HepG2 (cell line): ENCODE results near the gene MYD88. TPM values are rescaled to one million over a fixed set of nuclear protein-coding genes. Genes with fewer than 3 reads are reported as not detected.

Experiments used
- ATAC-seq: fragments of 200-7000 bp; cut with Tn5 transposase; 3 replicates; pipeline ENCODE4 v1.9.1; 2020; ENCODE audit warnings: mild to moderate bottlenecking, moderate library complexity
- BruUV-seq: library from RNA; stranded (reverse); fragments of 400-500 nt; replicated peaks from 2 replicates; lab custom pipeline; 2021; lab: Mats Ljungman, UMichigan
- CTCF ChIA-PET: fragments of 300-600 bp; formaldehyde crosslinking; extraction: SDS; loops from one replicate; lab custom pipeline; 2021; ENCODE audit warnings: low total read pairs, inconsistent platforms, low intra/inter-chr PET ratio; lab: Yijun Ruan, JAX
- POLR2A ChIA-PET: fragments of 350-600 bp; sonication (Branson Sonifier 250); formaldehyde crosslinking; loops from one replicate; lab custom pipeline; 2020; ENCODE audit warnings: antibody characterized with exemption, inconsistent platforms; lab: Yijun Ruan, JAX
- DNase-seq: peaks from one replicate; pipeline ENCODE4 v3.0.0-alpha.2; 2015; ENCODE audit warnings: low spot score
- FAIRE-seq: peaks from 3 replicates; lab custom pipeline; 2011; peaks lifted over from hg19 to GRCh38; lab: Jason Lieb, UNC
- H2AFZ ChIP-seq: one replicate; pipeline ENCODE4 v1.6.1; 2011; ENCODE audit warnings: low read length, inconsistent platforms
- H3K27ac ChIP-seq: fragments of 300-600 bp; 3 replicates; pipeline ENCODE4 v1.8.0; 2011; ENCODE audit warnings: mixed run types, mild to moderate bottlenecking, mixed read lengths, low read length, inconsistent platforms; ENCODE audit not compliant: insufficient read depth; ENCODE audit errors: extremely low read length
- H3K27me3 ChIP-seq, 2 experiments: fragments of 200-600 bp in 1 of 2; 2 replicates in 1 of 2; 3 replicates in 1 of 2; pipeline versions ENCODE4 v1.6.0 to v1.8.0; 2011; ENCODE audit warnings: low read length in 2 of 2, mild to moderate bottlenecking in 2 of 2, moderate library complexity in 2 of 2, inconsistent platforms in 1 of 2; ENCODE audit not compliant: insufficient read depth in 2 of 2, control insufficient read depth in 1 of 2
- H3K36me3 ChIP-seq, 2 experiments: fragments of 200-600 bp in 1 of 2; replicated peaks in 1 of 2; 2 replicates in 1 of 2; 3 replicates in 1 of 2; pipeline versions ENCODE4 v1.5.1 to v1.8.0; 2011; ENCODE audit warnings: low read length in 2 of 2, inconsistent platforms in 1 of 2; ENCODE audit not compliant: insufficient read depth in 2 of 2, control insufficient read depth in 1 of 2
- H3K4me1 ChIP-seq: 2 replicates; pipeline ENCODE4 v1.5.1; 2012; ENCODE audit warnings: low read length, inconsistent platforms; ENCODE audit not compliant: insufficient read depth
- H3K4me2 ChIP-seq: 2 replicates; pipeline ENCODE4 v1.6.0; 2011; ENCODE audit warnings: low read depth, low read length, inconsistent platforms
- H3K4me3 ChIP-seq, 3 experiments: fragments of 200-600 bp in 1 of 3; sonication (generic), shearing (Covaris generic) in 1 of 3; replicated peaks in 1 of 3; 2 replicates each; pipeline ENCODE4 v1.5.1; 2011 to 2016; ENCODE audit warnings: low read length in 3 of 3, inconsistent platforms in 2 of 3, low read depth in 2 of 3, mild to moderate bottlenecking in 2 of 3, control low read depth in 1 of 3, mixed read lengths in 1 of 3; ENCODE audit not compliant: insufficient read depth in 1 of 3
- H3K79me2 ChIP-seq: one replicate; pipeline ENCODE4 v1.6.1; 2011; ENCODE audit warnings: low read length, inconsistent platforms; ENCODE audit not compliant: insufficient read depth
- H3K9ac ChIP-seq: 2 replicates; pipeline ENCODE4 v1.6.0; 2011; ENCODE audit warnings: mild to moderate bottlenecking, low read depth, low read length, inconsistent platforms; ENCODE audit not compliant: insufficient read depth
- H3K9me3 ChIP-seq: 2 replicates; pipeline ENCODE4 v1.5.1; 2012; ENCODE audit warnings: mild to moderate bottlenecking, low read length
- H4K20me1 ChIP-seq: 2 replicates; pipeline ENCODE4 v1.6.0; 2011; ENCODE audit warnings: inconsistent platforms, mild to moderate bottlenecking, low read length, moderate library complexity; ENCODE audit not compliant: insufficient read depth
- CHD2 ChIP-seq: IDR thresholded peaks from 2 replicates; pipeline ENCODE4 v1.6.1; 2011; ENCODE audit warnings: low read depth, low read length, improper control_type of control experiment
- FOXP1 ChIP-seq, 2 experiments: fragments of 450-650 bp in 1 of 2; IDR thresholded peaks; 2 replicates each; pipeline ENCODE4 v1.6.1; 2017 to 2018; ENCODE audit warnings: antibody characterized with exemption in 1 of 2
- IKZF4 ChIP-seq: sonication (generic); formaldehyde crosslinking; IDR thresholded peaks from 2 replicates; pipeline ENCODE4 v1.5.1; 2020; ENCODE audit warnings: borderline replicate concordance, mild to moderate bottlenecking, low read depth, missing genetic modification reagents; ENCODE audit errors: not compliant biosample characterization
- NAIF1 ChIP-seq: sonication (generic); formaldehyde crosslinking; IDR thresholded peaks from 2 replicates; pipeline ENCODE4 v1.5.0; 2020; ENCODE audit warnings: mild to moderate bottlenecking, missing genetic modification reagents, borderline replicate concordance
- NR2F6 ChIP-seq, 2 experiments: IDR thresholded peaks; 2 replicates each; pipeline ENCODE4 v1.6.1; 2016; ENCODE audit warnings: antibody characterized with exemption in 1 of 2, mild to moderate bottlenecking in 1 of 2
- PHF20 ChIP-seq: sonication (generic); formaldehyde crosslinking; IDR thresholded peaks from 2 replicates; pipeline ENCODE4 v1.5.0; 2020; ENCODE audit warnings: mild to moderate bottlenecking, missing genetic modification reagents
- SPEN ChIP-seq: sonication (generic); formaldehyde crosslinking; IDR thresholded peaks from 2 replicates; pipeline ENCODE4 v1.5.1; 2020; ENCODE audit warnings: low read depth, mild to moderate bottlenecking, missing genetic modification reagents
- TAF1 ChIP-seq: sonication (generic); formaldehyde crosslinking; IDR thresholded peaks from 2 replicates; pipeline ENCODE4 v1.4.0; 2020; ENCODE audit warnings: missing genetic modification reagents
- ZMYM4 ChIP-seq: sonication (generic); formaldehyde crosslinking; IDR thresholded peaks from 2 replicates; pipeline ENCODE4 v1.8.1; 2023; ENCODE audit warnings: mild to moderate bottlenecking, missing genetic modification reagents
- ZNF232 ChIP-seq: sonication (generic); formaldehyde crosslinking; IDR thresholded peaks from 2 replicates; pipeline ENCODE4 v1.4.0; 2020; ENCODE audit warnings: missing genetic modification reagents, borderline replicate concordance
- ZNF335 ChIP-seq: sonication (generic); formaldehyde crosslinking; IDR thresholded peaks from 2 replicates; pipeline ENCODE4 v1.4.0; 2020; ENCODE audit warnings: missing genetic modification reagents
- ZNF567 ChIP-seq: sonication (generic); formaldehyde crosslinking; IDR thresholded peaks from 2 replicates; pipeline ENCODE4 v1.8.1; 2023; ENCODE audit warnings: mild to moderate bottlenecking, missing genetic modification reagents, borderline replicate concordance
- ZNF768 ChIP-seq: sonication (generic); formaldehyde crosslinking; IDR thresholded peaks from 2 replicates; pipeline ENCODE4 v1.4.0; 2020; ENCODE audit warnings: missing genetic modification reagents
- WGBS: methylation state at CpG from one replicate; pipeline ENCODE4 v1.1.6; 2017; ENCODE audit warnings: low lambda C conversion rate; 5-methylcytosine and 5-hydroxymethylcytosine counted together
- in situ Hi-C: cut with HindIII; loops from 2 replicates; pipeline ENCODE4 v1.10.0; 2017; ENCODE audit warnings: low pct_unique_long_range_greater_than_20kb; ENCODE audit not compliant: extremely low pct_ligation_motif_present
- intact Hi-C: fragments of 100-400 bp; cut with micrococcal nuclease; formaldehyde crosslinking; loops from one replicate; pipeline ENCODE4 v1.10.0; 2022; ENCODE audit not compliant: unreplicated experiment
- polyA plus RNA-seq, 8 experiments: library from polyadenylated mRNA; depleted of rRNA in 3 of 8; stranded (reverse) in 7 of 8; unstranded in 1 of 8; fragments of >200 nt; fragmentation: Illumina TruSeq in 4 of 8; extraction: Trizol in 4 of 8; gene quantifications; 2 replicates each; pipeline versions ENCODE4 v1.2.1 to v1.2.3, GENCODE V29; 2011 to 2016; ENCODE audit warnings: low read depth in 4 of 8, missing spikeins in 1 of 8, mixed read lengths in 1 of 8; ENCODE audit not compliant: insufficient read depth in 1 of 8
- total RNA-seq, 5 experiments: library from RNA; depleted of rRNA; stranded (reverse); fragments of >200 nt; fragmentation: Illumina TruSeq; extraction: Trizol; gene quantifications; 2 replicates each; pipeline ENCODE4 v1.2.3, GENCODE V29; 2016; ENCODE audit warnings: low read depth in 1 of 5
- TF ChIP-seq, protein P1 (sequence below), 2 experiments: sonication (generic) in 1 of 2; formaldehyde crosslinking in 1 of 2; IDR thresholded peaks; 2 replicates each; pipeline versions ENCODE4 v1.6.1 to v1.9.0; 2014 to 2022; ENCODE audit warnings: antibody characterized with exemption in 1 of 2, borderline replicate concordance in 1 of 2, inconsistent platforms in 1 of 2, low read depth in 1 of 2, missing genetic modification reagents in 1 of 2
- TF ChIP-seq, protein P2 (sequence below): sonication (generic); formaldehyde crosslinking; IDR thresholded peaks from 2 replicates; pipeline ENCODE4 v1.4.0; 2020; ENCODE audit warnings: missing genetic modification reagents
- TF ChIP-seq, protein P3 (sequence below): IDR thresholded peaks from 2 replicates; pipeline ENCODE4 v1.6.1; 2016; ENCODE audit warnings: control low read depth

The MYD88 gene
- total and polyA plus RNA-seq, 2 of the 13 experiments (the other 11 are each of a cell fraction or from before 2014, with no cell fraction given) = 7.6 to 32.7 TPM

DNA sequence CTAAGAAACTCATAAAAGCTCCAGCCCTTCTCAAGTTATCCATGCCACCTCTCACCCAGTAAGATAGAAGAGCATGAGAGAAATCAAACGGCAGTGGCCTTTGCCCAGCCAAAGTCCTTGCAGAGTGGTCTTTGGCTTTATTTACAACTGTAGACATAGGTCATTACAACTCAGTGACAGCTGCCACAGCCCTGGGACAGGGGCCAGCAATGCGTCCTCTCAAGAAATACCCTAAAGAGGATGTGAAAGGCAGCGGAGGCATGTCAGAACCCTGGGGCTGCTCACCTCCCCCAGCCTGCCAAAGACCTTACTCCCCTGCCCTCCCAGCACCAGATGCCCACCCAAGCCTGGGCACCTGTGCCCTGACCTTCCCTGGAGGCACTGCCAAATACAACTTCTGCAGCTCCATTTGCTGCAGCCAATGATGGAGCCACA lies 7.8 kb upstream of the MYD88 start:
- H3K36me3 ChIP-seq = peaks cover 34 to 70% of the 10 kb centered on the region in 2 experiments
- ATAC-seq (peak; percentile 46), FAIRE-seq (no peak), DNase-seq (no peak)
- intact Hi-C loops = loop anchor here (10.0 kb wide), 1 partner anchor 114 kb away; no protein-coding TSS in a partner anchor
- H3K9ac ChIP-seq = peak overlapping the region; percentile 37
- H3K4me3 ChIP-seq = peak overlapping the region in 1 of 3 experiments; percentile 7; a peak in 2 of 6 replicates
- H3K9me3 ChIP-seq = no peaks in the 10 kb centered on the region
- H4K20me1 ChIP-seq = peaks cover 29% of the 10 kb centered on the region
- in situ Hi-C loops = loop anchor here (25.0 kb wide), 1 partner anchor 332 kb away; the partner anchor contains the start of gene ACVR2B
- 30% methylated on average over 2 of the region's 3 CpGs for WGBS
- peak overlapping the region; percentile 90 for H3K4me2 ChIP-seq
- ChIA-PET CTCF (no interaction called here), POLR2A (interaction anchor here (0.8 to 6.9 kb wide), 3 partner anchors 8 to 35 kb away, joined by 3 to 87 read pairs (median 11); partner anchors contain the start of genes MYD88 and OXSR1)
- peaks cover 97% of the 10 kb centered on the region for H3K4me1 ChIP-seq
- no peaks in the 10 kb centered on the region for H3K27me3 ChIP-seq
- no peak overlapping the region for H2AFZ ChIP-seq
- H3K27ac ChIP-seq = peak overlapping the region; percentile 97
- no TSS peak for BruUV-seq
- H3K79me2 ChIP-seq = peaks cover 61% of the 10 kb centered on the region
- TF ChIP-seq ZNF232 (peak; percentile 69; the same call in 1 of the 2 replicates), ZMYM4 (CRISPR knock-in tag) (peak; percentile 57; the same call in 1 of the 2 replicates), TAF1 (CRISPR knock-in tag) (no peak), ZNF768 (no peak), FOXP1 (IDR thresholded peaks at IDR 0.05) (no peak), FOXP1 (CRISPR knock-in tag; IDR thresholded peaks at IDR 0.05) (peak; percentile 60; the same call in 1 of the 2 replicates), ZNF335 (CRISPR knock-in tag) (no peak), NR2F6 (IDR thresholded peaks at IDR 0.05) (peak; percentile 55; the same call in 1 of the 2 replicates), NR2F6 (CRISPR knock-in tag; IDR thresholded peaks at IDR 0.05) (peak; percentile 60; the same call in 1 of the 2 replicates), CHD2 (no peak), SPEN (CRISPR knock-in tag) (peak; percentile 76; the same call in 1 of the 2 replicates), ZNF567 (CRISPR knock-in tag) (no peak), IKZF4 (no peak), PHF20 (CRISPR knock-in tag) (no peak), NAIF1 (CRISPR knock-in tag) (no peak)
- TF ChIP-seq, protein P1, sequence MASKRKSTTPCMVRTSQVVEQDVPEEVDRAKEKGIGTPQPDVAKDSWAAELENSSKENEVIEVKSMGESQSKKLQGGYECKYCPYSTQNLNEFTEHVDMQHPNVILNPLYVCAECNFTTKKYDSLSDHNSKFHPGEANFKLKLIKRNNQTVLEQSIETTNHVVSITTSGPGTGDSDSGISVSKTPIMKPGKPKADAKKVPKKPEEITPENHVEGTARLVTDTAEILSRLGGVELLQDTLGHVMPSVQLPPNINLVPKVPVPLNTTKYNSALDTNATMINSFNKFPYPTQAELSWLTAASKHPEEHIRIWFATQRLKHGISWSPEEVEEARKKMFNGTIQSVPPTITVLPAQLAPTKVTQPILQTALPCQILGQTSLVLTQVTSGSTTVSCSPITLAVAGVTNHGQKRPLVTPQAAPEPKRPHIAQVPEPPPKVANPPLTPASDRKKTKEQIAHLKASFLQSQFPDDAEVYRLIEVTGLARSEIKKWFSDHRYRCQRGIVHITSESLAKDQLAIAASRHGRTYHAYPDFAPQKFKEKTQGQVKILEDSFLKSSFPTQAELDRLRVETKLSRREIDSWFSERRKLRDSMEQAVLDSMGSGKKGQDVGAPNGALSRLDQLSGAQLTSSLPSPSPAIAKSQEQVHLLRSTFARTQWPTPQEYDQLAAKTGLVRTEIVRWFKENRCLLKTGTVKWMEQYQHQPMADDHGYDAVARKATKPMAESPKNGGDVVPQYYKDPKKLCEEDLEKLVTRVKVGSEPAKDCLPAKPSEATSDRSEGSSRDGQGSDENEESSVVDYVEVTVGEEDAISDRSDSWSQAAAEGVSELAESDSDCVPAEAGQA (IDR thresholded peaks at IDR 0.05; ENCODE audit: low read depth) = no peak
- TF ChIP-seq, protein P1 (CRISPR knock-in tag; IDR thresholded peaks at IDR 0.05; ENCODE audit: borderline replicate concordance) = no peak
- TF ChIP-seq, protein P2, sequence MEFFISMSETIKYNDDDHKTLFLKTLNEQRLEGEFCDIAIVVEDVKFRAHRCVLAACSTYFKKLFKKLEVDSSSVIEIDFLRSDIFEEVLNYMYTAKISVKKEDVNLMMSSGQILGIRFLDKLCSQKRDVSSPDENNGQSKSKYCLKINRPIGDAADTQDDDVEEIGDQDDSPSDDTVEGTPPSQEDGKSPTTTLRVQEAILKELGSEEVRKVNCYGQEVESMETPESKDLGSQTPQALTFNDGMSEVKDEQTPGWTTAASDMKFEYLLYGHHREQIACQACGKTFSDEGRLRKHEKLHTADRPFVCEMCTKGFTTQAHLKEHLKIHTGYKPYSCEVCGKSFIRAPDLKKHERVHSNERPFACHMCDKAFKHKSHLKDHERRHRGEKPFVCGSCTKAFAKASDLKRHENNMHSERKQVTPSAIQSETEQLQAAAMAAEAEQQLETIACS = no peak
- TF ChIP-seq, protein P3, sequence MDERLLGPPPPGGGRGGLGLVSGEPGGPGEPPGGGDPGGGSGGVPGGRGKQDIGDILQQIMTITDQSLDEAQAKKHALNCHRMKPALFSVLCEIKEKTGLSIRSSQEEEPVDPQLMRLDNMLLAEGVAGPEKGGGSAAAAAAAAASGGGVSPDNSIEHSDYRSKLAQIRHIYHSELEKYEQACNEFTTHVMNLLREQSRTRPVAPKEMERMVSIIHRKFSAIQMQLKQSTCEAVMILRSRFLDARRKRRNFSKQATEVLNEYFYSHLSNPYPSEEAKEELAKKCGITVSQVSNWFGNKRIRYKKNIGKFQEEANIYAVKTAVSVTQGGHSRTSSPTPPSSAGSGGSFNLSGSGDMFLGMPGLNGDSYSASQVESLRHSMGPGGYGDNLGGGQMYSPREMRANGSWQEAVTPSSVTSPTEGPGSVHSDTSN (CRISPR knock-in tag) = peak; percentile 39; the same call in 1 of the 2 replicates
